Lower leg skin (tissue), 3 donors: Measurements from ENCODE around the gene KCNK7.

ENCODE experiments used
- POLR2A ChIP-seq, 2 donors: fragments of 450-650 bp; IDR thresholded peaks; one replicate each; pipeline ENCODE4 v1.6.1; 2016 to 2017; ENCODE audit warnings: antibody characterized with exemption in 2 of 2, mild to moderate bottlenecking in 1 of 2, moderate library complexity in 1 of 2
- TF ChIP-seq, protein P1 (sequence below), 3 donors: fragments of 450-650 bp; IDR thresholded peaks; one replicate each; pipeline ENCODE4 v1.5.1; 2016; ENCODE audit warnings: antibody characterized with exemption in 3 of 3, mild to moderate bottlenecking in 3 of 3, moderate library complexity in 2 of 3

DNA sequence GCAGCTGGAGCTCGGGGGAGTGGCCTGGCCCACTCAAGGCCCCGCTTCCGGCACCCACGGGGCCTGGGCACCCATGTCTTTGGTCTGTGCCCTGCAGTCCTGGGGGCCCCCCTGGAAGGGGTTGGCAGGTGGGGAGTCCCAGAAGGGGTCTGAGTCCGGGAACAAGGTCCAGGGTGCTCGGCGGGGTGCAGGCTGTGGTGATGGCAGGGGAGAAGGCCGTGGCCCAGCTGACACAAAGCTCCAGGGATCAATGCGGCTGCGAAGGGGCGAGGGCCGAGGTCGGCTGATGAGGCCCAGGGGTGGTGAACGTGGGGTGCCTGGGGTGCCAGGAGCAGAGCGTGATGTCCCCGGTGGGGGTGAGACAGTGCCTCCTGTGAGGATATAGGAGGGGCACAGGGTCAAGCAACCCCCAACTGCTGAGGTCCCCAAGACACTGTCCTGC is 2.7 kb upstream of the KCNK7 start:
- TF ChIP-seq, protein P1, sequence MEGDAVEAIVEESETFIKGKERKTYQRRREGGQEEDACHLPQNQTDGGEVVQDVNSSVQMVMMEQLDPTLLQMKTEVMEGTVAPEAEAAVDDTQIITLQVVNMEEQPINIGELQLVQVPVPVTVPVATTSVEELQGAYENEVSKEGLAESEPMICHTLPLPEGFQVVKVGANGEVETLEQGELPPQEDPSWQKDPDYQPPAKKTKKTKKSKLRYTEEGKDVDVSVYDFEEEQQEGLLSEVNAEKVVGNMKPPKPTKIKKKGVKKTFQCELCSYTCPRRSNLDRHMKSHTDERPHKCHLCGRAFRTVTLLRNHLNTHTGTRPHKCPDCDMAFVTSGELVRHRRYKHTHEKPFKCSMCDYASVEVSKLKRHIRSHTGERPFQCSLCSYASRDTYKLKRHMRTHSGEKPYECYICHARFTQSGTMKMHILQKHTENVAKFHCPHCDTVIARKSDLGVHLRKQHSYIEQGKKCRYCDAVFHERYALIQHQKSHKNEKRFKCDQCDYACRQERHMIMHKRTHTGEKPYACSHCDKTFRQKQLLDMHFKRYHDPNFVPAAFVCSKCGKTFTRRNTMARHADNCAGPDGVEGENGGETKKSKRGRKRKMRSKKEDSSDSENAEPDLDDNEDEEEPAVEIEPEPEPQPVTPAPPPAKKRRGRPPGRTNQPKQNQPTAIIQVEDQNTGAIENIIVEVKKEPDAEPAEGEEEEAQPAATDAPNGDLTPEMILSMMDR (IDR thresholded peaks at IDR 0.05): no peak
- TF ChIP-seq POLR2A (IDR thresholded peaks at IDR 0.05): no peak
